NCI-H345 treated with DMSO at 0.1 percent for 48 hours (cell line): ENCODE measurements around the gene AKR1C3.
"Not testable (repeated sequence)": the region's sequence is repeated elsewhere in the genome, so short reads cannot be mapped to it uniquely, and the experiment has no call there.

Source experiments
- DNase-seq: peaks from one replicate; lab custom pipeline; 2025; ENCODE audit not compliant: unreplicated experiment; lab: John Stamatoyannopoulos, UW

AKR1C3 gene

GRCh38 chr10:5088703-5089261, 5.4 kb upstream of the AKR1C3 start:
- no peak for DNase-seq

GRCh38 chr10:5089865-5090264, 4.3 kb upstream of the AKR1C3 start:
- peak; percentile 81 for DNase-seq

GRCh38 chr10:5090551-5090950, 3.7 kb upstream of the AKR1C3 start:
- DNase-seq: no peak

GRCh38 chr10:5091196-5091595, 3.0 kb upstream of the AKR1C3 start:
- no peak for DNase-seq

GRCh38 chr10:5092375-5092774, 1.8 kb upstream of the AKR1C3 start:
- no peak for DNase-seq

GRCh38 chr10:5092848-5093790, 1.1 kb upstream of the AKR1C3 start:
- DNase-seq: no peak

- DNase-seq: no peak
Observed at GRCh38 chr10:5095687-5096086, 1.5 kb downstream of the AKR1C3 start.

GRCh38 chr10:5096108-5096507, 1.9 kb downstream of the AKR1C3 start:
- no peak for DNase-seq

- not testable (repeated sequence) for DNase-seq
Observed at GRCh38 chr10:5102479-5102878, 8.3 kb downstream of the AKR1C3 start.

GRCh38 chr10:5103481-5103880, 9.3 kb downstream of the AKR1C3 start:
- DNase-seq: no peak

- no peak for DNase-seq
Observed at GRCh38 chr10:5105626-5106025, 11.4 kb downstream of the AKR1C3 start.

GRCh38 chr10:5106553-5106952, 12.3 kb downstream of the AKR1C3 start:
- DNase-seq: no peak

GRCh38 chr10:5107860-5108526, 13.8 kb downstream of the AKR1C3 start:
- DNase-seq: no peak

- no peak for DNase-seq
Observed at GRCh38 chr10:5108658-5109416, 14.6 kb downstream of the AKR1C3 start.

GRCh38 chr10:5109861-5110260, 15.6 kb downstream of the AKR1C3 start:
- not testable (repeated sequence) for DNase-seq

GRCh38 chr10:5116621-5117020, 22.4 kb downstream of the AKR1C3 start:
- DNase-seq: no peak

GRCh38 chr10:5117026-5117425, 22.8 kb downstream of the AKR1C3 start:
- DNase-seq: no peak

GRCh38 chr10:5119997-5120396, 25.8 kb downstream of the AKR1C3 start:
- not testable (repeated sequence) for DNase-seq

GRCh38 chr10:5123886-5124285, 29.7 kb downstream of the AKR1C3 start:
- no peak for DNase-seq

GRCh38 chr10:5125315-5126044, 31.3 kb downstream of the AKR1C3 start:
- DNase-seq: no peak

- no peak for DNase-seq
Observed at GRCh38 chr10:5135581-5135980, 41.4 kb downstream of the AKR1C3 start.
